GM21367 (cell line): ENCODE results near the gene MCM9.

Source experiments
- ATAC-seq: cut with Tn5 transposase; IDR thresholded peaks from one replicate; pipeline ENCODE4 v1.9.1; 2021; ENCODE audit not compliant: unreplicated experiment

Gene MCM9

GRCh38 chr6:118894425-118895260, 40.3 kb downstream of the MCM9 start:
- peak; percentile 36 for ATAC-seq

DNA sequence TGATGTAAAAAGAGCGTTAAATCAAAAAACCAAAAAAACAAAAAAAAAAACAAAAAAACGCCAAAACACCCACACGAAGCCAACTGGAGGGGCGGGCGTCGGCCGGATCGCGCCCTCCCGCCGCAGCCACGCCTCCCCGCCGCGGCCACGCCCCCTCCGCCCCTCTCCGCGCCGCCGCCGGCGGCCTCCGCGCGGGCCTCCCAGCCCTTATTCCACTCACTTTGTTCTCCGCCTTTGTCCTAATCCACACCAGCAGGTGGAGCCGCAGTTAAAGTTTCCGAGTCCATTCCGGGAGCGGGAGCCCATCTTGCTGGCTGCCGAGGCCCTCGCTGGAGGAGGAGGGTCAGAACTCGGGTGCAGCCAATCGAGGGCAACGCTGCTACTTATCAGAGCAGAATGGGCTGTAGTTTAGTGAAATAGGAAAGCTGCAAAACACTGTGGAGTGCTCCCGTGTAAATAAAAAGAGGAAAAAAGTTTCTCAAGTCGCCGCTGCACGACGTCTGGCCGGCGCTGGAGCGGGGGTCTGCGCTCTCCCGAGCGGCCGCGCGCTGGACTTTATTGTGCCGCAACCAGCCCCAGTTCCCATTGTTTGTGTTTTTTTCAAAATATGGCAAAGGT, 41.0 kb downstream of the MCM9 start, which contains the start of gene ASF1A:
TSS of gene ASF1A (plus strand) at position 346 of the 618 bp plus-strand sequence. CDS start at position 608, 262 bp downstream.
- peak; percentile 59 for ATAC-seq

GRCh38 chr6:118893064-118893806, 41.7 kb downstream of the MCM9 start:
- ATAC-seq, result no peak

- no peak for ATAC-seq
These were observed 42.5 kb downstream of the MCM9 start for GRCh38 chr6:118892355-118892991.

DNA sequence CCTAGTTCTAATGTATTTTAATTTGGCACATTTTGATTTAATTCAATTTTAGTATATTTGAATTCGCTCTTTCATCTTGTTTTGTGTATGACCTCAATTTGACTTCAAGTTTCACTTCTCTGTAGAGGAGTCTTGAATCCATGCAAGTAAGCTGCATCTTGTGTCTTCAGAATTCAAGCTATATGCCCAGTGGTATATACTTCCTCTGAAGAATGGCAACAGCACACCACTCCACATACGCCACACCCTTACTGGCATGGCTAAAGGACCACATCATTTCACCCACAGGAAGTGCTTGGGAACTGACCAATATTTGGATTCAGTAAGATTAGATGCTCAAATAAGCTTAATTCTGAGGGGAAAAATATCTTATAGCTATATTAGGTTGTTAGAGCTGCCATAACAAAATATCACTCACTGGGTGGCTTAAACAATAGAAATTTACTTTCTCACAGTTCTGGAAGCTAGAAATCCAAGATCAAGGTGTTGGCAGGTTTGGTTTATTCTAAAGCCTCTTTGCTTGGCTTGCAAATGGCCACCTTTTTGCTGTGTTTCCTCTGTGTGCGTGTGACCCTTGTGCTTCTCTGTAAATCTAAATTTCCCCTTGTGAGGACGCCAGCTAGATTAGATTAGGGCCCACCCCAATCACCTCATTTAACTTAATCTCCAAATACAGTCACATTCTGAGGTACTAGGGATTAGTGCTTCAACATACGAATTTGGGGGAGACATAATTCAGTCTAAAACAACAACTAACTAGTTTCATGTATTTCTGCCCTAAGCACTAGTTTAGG, 43.8 kb downstream of the MCM9 start:
- ATAC-seq, result peak; percentile 33

- ATAC-seq, result no peak
These were observed 45.8 kb downstream of the MCM9 start for GRCh38 chr6:118889163-118889562.

DNA sequence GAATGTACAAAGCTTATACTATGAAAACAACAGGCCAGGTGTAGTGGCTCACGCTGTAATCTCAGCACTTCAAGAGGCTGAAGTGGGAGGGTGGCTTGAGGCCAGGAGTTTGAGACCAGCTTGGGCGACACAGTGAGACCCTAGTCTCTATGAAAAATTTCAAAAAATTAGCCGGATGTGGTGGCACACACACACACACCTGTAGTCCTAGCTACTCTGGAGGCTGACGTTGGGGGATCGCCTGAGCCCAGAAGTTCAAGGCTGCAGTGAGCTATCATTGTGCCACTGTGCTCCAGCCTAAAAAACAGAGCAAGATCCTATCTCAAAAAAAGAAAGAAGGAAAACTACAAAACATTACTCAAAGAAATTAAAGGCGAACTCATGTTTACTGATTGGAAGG, 48.3 kb downstream of the MCM9 start:
- ATAC-seq, result no peak

DNA sequence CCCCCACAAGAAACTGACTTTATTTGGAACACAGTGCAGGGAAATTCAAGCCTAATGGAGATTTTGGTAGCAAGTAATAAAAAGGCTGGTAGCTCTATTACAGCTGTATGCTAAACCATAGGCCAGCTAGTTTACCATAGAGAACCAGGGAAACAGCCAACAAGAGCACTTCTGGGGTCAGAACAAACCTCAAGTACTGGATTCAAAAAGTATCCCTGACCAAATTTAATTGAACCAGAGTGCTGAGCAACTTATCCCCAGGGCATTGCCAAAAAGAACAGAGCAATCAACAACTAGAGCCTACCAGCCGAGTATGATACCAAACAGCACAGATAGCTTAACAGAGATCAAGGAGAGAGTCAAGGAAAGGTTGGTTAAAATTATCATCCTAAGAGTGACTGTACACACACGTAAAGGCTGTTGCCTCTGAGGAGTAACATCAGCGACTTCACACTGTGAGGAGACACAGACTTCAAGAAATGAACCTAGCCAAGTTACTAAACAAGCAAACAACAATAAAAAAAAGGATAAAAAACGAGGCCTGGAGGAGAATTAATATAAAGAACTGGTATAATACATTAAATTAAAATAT, 52.5 kb downstream of the MCM9 start:
- no peak for ATAC-seq

- ATAC-seq, result peak; percentile 92
These were observed 53.3 kb downstream of the MCM9 start for GRCh38 chr6:118881440-118882313.

- ATAC-seq, result no peak
These were observed 57.2 kb downstream of the MCM9 start for GRCh38 chr6:118877806-118878205.

GRCh38 chr6:118876814-118877213, 58.1 kb downstream of the MCM9 start:
- no peak for ATAC-seq

GRCh38 chr6:118876198-118876597, 58.8 kb downstream of the MCM9 start:
- ATAC-seq, result no peak

GRCh38 chr6:118875672-118876071, 59.3 kb downstream of the MCM9 start:
- no peak for ATAC-seq

GRCh38 chr6:118873239-118873638, 61.7 kb downstream of the MCM9 start:
- no peak for ATAC-seq

DNA sequence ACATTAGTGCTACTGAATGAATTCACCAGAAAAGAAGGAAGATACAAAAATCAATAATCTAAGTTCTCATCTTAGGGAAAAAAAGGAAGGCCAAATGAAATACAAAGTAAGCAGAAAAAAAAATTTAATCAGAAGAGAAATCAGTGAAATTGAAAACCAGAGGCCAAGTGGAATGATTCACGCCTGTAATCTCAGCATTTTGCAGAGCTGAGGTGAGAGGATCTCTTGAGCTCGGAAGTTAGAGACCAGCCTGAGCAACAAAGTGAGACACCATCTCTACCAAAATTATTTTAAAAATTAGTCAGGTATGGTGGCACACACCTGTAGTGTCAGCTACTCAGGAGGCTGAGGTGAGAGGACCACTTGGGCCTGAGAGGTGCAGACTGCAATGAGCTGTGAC, 62.2 kb downstream of the MCM9 start:
- no peak for ATAC-seq

DNA sequence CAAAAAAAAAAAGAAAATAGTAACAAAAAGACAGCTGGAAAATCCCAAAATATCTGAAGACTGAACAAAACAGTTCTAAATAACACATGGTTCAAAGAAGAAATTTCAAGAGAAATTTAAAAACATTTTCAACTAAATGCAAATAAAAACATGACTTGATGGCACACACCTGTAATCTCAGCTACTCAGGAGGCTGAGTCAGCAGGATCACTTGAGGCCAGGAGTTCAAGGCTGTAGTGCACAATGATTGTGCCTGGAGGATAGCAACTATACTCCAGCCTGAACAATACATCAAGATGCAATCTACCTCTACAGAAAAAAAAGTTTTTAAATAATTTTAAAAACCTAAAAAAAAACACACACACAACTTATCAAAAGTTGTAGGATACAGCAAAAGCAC, 62.6 kb downstream of the MCM9 start:
- ATAC-seq, result no peak

GRCh38 chr6:118871331-118871730, 63.6 kb downstream of the MCM9 start:
- ATAC-seq, result no peak

- no peak for ATAC-seq
These were observed 64.9 kb downstream of the MCM9 start for GRCh38 chr6:118869894-118870589.
